HG03378 (cell line): ENCODE measurements around the gene NDUFB7.
A peak's percentile ranks its signal among the peaks of the same experiment; 100 is the strongest.
"Not testable (repeated sequence)": the region's sequence is repeated elsewhere in the genome, so short reads cannot be mapped to it uniquely, and the experiment has no call there.

Experiments used
- ATAC-seq: cut with Tn5 transposase; IDR thresholded peaks from one replicate; pipeline ENCODE4 v1.9.1; 2021; ENCODE audit warnings: mild to moderate bottlenecking, moderate library complexity; ENCODE audit not compliant: unreplicated experiment

The NDUFB7 gene

DNA sequence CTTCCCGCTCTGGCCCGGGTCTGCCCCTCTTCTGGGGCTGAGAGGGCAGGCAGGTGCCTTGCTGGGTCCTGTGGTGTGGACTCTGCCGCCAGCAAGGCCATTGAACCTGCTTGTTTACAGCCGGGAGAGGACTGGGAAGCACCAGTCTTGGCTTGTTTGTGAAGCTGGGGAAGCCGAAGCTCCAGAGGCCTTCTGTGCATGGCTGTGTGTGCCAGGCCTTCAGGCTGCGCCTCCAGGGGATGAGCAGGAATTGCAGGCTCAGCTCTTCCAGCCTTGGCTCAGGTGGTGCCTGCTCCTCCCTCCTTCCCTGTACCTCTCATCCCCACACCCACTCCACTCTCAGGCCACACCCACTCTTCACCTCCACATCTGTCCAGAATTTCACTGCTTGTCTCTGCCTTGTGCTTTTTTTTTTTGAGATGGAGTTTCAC lies 17.5 kb downstream of the NDUFB7 start:
- ATAC-seq, result no peak

GRCh38 chr19:14553939-14554243 lies 18.0 kb downstream of the NDUFB7 start:
- no peak for ATAC-seq

DNA sequence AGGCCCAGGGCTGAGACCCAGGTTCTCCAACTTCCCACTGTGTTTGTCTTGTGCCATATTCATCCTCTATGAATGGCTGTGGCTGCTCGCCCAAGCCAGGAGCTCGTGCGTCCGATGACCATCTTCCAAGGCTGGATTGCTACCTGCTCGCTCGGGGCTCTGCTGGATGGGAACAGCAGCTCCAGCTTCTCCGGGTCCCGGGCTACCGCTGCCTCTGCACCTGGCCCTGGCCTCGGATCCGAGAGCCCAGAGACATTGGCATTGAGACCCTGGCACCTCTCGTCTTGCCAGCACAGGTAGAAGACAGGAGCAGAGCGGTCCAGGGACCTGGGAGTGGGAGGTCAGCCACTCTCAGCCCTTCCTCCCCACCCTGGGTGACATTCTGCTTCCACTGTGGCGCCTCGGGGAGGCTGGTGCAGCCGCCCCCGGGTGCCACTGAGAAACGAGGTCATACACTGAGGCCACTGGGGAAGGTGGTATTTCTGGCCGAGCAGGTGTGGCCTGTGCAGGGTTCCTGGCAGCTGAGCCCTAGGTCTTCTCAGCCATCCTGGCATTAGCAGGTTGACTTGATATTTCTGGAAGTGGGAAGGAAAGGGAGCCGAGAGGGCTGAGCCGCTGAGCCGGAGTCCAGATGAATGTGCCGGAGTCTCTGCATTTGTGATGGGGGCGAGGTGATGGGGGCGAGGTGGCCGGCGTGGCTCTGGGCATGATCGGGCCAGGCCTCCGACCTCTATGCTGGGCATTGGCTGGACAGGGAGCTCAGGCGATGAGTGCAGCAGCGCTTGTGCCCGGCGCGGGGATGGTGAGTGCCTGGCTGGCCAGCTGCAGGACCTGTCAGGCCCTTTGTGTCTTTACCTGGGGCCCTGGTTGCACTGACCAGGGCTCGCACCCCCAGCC lies 18.6 kb downstream of the NDUFB7 start:
- ATAC-seq, result no peak

GRCh38 chr19:14552006-14552360 lies 19.9 kb downstream of the NDUFB7 start:
- ATAC-seq, result not testable (repeated sequence)

DNA sequence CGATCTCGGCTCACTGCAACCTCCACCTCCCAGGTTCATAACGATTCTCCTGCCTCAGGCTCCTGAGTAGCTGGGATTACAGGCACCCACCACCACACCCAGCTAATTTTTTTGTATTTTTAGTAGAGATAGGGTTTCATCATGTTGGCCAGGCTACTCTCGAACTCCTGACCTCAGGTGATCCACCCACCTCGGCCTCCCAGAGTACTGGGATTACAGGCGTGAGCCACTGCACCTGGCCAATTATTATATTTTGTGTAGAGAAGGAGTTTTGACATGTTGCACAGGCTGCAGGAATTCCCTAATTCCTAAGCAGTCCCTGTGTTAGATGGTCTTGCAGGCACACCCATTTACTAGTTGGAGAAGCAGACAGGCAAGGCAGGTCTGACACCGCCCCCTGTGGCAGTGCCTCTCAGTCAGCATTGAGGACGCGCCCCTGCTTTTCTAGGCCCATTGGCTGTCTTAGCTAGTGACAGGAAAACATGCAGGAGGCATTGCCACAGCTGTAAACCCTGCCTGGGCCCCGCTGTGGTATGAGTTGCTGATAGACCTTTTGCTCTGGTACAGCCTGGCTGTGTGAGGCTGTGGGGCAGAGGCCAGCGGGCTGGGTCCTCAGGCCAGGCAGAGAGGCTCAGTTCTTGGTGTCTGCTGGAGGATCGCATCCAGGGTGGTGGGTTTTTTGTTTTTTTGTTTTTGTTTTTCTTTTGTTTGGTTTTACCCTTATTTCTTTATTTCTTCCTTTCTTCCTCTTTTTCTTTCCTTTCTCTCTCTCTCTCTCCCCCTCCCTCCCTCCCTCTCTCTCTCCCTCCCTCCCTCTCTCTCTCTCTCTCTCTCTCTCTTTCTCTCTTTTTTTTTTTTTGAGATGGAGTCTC lies 20.5 kb downstream of the NDUFB7 start:
- not testable (repeated sequence) for ATAC-seq

GRCh38 chr19:14550201-14550754 lies 21.6 kb downstream of the NDUFB7 start:
- ATAC-seq, result no peak

- no peak for ATAC-seq
Measured at GRCh38 chr19:14545716-14546082, 26.2 kb downstream of the NDUFB7 start.

GRCh38 chr19:14544977-14545715 lies 26.7 kb downstream of the NDUFB7 start:
- no peak for ATAC-seq

GRCh38 chr19:14544047-14544446 lies 27.8 kb downstream of the NDUFB7 start:
- ATAC-seq, result no peak

- ATAC-seq, result no peak
Measured at GRCh38 chr19:14542711-14543328, 29.0 kb downstream of the NDUFB7 start.

- ATAC-seq, result not testable (repeated sequence)
Measured at GRCh38 chr19:14541979-14542378, 29.9 kb downstream of the NDUFB7 start.

DNA sequence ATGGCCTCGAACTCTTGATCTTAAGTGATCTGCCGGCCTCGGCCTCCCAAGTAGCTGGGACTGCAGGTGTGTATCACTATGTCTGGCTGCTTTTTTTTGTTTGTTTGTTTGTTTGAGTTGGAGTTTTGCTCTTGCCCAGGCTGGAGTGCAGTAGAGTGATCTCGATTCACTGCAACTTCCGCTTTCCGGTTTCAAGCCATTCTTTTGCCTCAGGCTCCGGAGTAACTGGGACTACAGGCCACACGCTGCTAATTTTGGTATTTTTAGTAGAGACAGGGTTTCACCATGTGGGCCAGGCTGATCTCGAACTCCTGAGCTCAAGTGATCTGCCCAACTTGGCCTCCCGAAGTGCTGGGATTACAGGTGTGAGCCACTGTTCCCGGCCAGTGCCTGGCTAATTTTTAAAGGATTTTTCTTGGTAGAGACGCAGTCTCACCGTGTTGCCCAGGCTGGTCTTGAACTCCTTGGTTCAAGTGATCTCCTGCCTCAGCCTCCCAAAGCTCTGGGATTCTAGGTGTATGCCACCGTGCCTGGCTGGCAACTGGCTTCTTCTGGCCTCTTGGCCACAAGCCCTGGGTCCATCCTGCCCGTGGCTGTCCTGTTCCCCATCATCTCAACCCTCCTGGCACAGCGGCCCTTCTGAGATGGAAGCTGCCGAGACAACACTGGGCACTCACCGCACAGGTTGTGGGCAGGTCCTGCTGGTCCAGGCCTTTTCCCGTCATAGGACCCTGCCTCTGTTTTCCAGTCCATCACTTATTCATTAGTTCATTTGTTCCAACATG lies 30.9 kb downstream of the NDUFB7 start:
- ATAC-seq, result no peak

DNA sequence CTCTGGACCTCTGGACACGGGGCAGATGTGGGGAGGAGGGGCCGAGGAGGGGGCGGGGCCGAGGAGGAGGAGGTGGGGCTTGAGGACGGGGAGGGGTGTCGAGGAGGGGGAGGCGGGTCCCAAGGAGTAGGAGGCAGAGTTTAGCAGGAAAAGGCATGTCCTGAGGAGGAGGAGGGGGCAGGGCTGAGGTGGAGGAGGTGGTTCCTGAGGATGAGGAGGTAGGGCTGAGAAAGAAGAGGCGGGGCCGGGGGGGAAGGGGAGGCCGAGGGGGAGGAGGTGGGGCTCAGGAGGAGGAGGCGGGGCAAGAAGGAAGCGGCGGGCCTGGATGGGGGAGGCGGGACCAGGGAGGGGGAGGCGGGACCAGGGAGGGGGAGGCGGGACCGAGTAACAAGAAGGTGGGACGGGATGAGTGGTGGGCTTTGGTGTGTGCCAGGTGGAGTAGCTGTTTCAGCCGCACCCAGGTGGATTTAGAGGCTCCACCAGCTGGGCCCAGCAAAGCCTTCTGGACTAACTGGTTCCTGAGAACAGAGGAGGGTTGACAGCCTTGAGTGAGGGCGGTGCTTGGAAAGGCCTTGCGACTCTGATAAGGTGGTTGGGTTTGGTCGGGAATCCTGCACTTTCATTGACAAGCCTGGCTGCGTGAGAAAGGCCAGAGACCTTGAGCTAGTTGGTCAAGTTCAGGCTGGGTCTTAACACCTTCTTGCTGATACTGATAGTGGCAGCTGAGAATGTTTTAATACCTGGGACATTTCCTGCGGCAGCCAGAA lies 34.8 kb downstream of the NDUFB7 start:
- ATAC-seq, result no peak

DNA sequence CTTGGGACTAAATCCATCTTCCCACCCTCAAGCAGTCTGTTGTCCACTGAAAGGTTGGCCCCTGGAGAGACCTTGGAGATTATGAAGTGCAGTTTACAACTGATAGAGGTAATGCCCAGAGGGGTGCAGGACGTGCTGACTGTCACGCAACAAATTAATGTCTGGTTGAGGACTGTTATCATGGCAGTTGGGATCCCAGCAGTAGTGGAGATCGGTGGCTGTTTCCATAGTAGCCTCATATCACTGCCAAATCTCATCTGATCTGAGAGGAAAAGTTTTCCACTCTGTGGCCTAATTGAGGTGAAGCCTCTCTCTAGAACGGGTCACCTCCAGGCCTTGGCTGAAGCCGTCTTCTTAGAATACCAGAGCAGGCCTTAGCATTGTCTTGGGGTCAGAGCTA lies 38.4 kb downstream of the NDUFB7 start:
- no peak for ATAC-seq

GRCh38 chr19:14530506-14530905 lies 41.4 kb downstream of the NDUFB7 start:
- no peak for ATAC-seq

GRCh38 chr19:14530005-14530348 lies 41.9 kb downstream of the NDUFB7 start:
- ATAC-seq, result no peak

DNA sequence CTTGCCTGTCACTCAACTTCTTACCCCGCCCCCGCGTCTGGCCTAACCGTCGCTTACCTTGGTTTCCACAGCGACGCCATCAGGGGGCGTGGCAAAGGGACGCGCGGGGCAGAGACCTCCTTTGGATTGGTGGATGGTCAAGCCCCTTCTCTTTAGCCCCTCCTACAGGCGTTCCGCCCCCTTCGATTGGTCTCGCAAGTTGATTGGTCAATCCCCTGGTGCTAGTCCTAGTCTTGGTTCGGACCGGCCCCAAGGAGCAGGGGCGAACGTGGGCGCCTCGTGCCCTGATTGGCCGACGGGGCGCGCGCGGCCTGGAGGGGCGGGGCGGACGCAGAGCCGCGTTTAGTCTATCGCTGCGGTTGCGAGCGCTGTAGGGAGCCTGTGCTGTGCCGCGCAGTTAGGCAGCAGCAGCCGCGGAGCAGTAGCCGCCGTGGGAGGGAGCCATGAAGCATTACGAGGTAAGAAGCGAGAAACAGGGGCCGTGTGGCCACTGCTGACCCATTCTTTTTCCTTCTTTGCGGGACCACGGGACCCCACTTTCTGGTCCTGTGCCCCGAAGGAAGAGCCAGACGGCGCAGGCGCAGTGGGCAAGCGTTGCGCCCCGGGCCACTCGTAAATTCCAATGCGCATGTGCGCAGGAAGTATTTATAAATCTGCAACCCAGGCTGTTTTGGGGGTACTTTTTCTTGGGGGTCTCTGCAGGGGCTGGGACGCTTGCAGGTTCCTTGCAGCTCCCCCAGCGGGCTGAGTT lies 42.4 kb downstream of the NDUFB7 start, which contains the start of gene TECR:
TSS of gene TECR (plus strand) at position 341 of the 751 bp plus-strand sequence. CDS start at position 444, 103 bp downstream.
- ATAC-seq, result peak; percentile 91
